IMR-90 (cell line): Measurements from ENCODE around the gene FLOT2. TPM values are rescaled to one million over a fixed set of nuclear protein-coding genes. Genes with fewer than 3 reads are reported as not detected.

Experiments
- polyA plus RNA-seq, 3 experiments: library from polyadenylated mRNA; depleted of rRNA; stranded (reverse); fragments of >200 nt; gene quantifications; 2 replicates each; pipeline ENCODE4 v1.2.3, GENCODE V29; 2012; ENCODE audit warnings: low replicate concordance in 1 of 3
- total RNA-seq: library from RNA; depleted of rRNA; stranded (reverse); fragments of >200 nt; gene quantifications from 2 replicates; pipeline ENCODE4 v1.2.3, GENCODE V29; 2012
- TF ChIP-seq, protein P1 (sequence below): fragments of 150-350 bp; IDR thresholded peaks from 2 replicates; pipeline ENCODE4 v1.6.1; 2016; ENCODE audit warnings: low read depth, mild to moderate bottlenecking, low read length, moderate library complexity, borderline replicate concordance

The FLOT2 gene
- total and polyA plus RNA-seq, 2 of the 4 experiments (the other 2 are of a cell fraction) = 19.7 to 67.9 TPM

DNA sequence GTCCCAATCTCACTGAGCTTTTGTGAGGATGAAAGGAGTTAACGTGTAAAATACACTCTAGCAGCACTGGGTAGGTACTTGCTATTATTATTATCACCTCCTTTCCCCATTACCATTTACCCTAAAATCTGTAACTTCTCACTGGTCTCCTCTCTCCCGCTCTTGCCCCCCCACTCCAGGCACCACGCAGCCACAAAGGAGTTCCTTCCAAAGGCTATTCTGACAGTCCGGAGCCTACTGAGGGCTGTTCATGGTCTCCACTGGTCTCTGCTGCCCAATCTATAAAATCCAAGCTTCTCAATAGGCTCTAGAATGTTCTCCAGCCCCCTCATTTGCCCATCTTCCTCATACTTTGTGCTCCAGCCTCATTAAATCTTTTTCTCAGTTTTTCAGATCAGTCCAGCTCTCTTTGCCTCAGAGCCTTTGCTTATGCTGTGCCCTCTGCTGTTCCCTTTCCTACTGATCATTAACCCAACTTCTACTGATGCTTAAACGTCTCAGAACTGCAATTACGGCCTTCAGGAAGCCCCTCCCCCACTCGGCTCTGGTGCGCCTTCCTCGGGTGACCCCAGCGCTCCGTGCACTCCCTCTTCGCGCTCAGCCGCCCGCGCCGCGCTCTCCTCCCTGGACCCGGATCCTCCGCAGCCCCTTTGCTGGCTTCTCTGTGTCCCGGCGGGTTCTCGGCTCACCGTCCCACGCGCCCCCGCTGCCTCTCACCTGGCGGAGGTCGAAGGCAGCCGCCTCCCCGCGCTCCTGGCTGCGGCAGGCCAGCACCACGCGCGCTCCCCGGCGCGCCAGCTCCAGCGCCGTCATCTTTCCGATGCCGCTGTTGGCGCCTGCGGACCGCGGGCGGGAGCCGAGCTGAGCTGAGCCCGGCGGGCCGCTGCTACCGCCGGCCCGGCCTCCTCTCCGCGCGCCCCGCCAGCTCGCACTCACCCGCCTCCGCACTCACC is 4.6 kb upstream of the FLOT2 start (continued):
- TF ChIP-seq, protein P1, sequence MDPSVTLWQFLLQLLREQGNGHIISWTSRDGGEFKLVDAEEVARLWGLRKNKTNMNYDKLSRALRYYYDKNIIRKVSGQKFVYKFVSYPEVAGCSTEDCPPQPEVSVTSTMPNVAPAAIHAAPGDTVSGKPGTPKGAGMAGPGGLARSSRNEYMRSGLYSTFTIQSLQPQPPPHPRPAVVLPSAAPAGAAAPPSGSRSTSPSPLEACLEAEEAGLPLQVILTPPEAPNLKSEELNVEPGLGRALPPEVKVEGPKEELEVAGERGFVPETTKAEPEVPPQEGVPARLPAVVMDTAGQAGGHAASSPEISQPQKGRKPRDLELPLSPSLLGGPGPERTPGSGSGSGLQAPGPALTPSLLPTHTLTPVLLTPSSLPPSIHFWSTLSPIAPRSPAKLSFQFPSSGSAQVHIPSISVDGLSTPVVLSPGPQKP = no peak
